Measurements from ENCODE around the gene SULT2B1.

DNA sequence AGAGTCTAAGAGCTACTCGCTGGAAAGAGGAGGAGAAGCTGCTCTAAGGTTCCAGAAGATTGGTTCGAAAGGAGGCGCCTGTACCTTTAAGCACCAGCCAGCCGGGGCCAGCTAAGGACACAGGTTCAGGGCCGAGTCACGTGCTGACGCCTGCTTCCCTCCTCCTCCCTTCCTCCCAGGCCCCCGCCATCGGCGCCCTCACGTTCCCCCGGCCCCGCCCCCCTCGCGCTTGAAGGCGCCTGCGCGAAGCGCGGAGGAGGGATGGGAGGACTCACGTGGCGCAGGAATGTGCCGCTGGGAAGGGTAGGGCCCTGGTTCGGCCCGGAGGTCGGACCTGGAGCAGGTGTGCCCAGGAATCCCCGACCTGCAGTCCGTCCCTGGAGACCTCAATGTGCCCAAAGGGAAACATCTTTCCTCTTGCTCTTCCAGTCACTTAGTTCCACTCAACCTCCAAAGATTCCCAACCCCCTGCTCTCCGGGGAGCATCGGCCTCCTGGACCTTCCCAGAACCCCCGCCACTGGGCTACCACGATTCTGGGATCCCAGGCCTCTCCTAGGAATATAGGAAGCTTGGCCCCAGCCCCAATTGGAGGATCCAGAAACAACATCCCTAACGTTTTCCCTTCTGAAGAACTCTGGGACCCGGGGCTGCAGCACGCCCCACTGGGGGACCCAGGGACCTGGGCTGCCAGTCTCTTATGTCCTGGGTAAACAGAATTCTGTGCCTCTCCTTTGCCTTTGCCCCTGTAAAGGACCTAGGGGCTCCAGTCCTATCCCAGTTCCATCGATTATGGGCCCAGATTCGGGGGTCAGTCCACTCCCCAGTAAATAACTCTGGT, 82.7 kb downstream of the SULT2B1 start:
- TF ChIP-seq, protein P1, sequence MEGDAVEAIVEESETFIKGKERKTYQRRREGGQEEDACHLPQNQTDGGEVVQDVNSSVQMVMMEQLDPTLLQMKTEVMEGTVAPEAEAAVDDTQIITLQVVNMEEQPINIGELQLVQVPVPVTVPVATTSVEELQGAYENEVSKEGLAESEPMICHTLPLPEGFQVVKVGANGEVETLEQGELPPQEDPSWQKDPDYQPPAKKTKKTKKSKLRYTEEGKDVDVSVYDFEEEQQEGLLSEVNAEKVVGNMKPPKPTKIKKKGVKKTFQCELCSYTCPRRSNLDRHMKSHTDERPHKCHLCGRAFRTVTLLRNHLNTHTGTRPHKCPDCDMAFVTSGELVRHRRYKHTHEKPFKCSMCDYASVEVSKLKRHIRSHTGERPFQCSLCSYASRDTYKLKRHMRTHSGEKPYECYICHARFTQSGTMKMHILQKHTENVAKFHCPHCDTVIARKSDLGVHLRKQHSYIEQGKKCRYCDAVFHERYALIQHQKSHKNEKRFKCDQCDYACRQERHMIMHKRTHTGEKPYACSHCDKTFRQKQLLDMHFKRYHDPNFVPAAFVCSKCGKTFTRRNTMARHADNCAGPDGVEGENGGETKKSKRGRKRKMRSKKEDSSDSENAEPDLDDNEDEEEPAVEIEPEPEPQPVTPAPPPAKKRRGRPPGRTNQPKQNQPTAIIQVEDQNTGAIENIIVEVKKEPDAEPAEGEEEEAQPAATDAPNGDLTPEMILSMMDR (IDR thresholded peaks at IDR 0.05) = no peak
- peak; percentile 55 to 90 (median 86) for TF ChIP-seq POLR2A (IDR thresholded peaks at IDR 0.05)

All from body of pancreas (tissue), 4 donors.